ENCODE measurements around the gene DENND4B.

DNA sequence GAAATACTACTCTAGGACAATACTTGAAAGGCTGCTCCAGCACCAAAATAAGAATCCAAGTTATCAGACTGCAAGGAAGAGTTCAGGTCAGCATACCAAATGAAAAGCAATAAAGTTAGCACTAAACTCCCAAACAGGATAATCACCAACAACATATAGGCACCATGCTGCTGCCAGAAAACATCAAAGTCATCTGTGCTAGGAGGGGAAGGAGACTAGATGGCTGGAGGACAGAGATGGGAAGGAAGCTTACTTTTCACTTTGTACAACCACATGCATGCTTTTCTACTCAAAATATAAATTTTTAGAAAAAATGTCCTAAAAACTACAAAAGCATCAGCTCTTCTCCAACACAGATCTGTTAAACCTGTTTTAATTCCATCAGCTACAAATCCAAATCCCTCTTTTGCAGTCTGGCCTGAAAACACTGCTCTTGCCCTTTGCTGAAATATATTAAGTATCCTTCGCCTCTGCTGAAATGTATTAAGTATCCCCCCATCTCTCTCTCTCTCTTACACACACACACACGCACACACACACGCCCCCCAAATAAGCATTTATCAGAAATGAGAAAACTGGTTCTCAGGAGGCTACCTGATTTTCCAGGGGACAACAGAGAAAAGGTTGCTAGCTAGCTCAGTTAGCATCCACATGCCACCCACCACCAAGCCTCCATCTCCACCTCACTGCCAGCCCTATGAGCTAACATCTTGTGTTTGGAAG is 25.3 kb downstream of the DENND4B start:
- TF ChIP-seq, protein P1, sequence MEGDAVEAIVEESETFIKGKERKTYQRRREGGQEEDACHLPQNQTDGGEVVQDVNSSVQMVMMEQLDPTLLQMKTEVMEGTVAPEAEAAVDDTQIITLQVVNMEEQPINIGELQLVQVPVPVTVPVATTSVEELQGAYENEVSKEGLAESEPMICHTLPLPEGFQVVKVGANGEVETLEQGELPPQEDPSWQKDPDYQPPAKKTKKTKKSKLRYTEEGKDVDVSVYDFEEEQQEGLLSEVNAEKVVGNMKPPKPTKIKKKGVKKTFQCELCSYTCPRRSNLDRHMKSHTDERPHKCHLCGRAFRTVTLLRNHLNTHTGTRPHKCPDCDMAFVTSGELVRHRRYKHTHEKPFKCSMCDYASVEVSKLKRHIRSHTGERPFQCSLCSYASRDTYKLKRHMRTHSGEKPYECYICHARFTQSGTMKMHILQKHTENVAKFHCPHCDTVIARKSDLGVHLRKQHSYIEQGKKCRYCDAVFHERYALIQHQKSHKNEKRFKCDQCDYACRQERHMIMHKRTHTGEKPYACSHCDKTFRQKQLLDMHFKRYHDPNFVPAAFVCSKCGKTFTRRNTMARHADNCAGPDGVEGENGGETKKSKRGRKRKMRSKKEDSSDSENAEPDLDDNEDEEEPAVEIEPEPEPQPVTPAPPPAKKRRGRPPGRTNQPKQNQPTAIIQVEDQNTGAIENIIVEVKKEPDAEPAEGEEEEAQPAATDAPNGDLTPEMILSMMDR (conservative IDR thresholded peaks at IDR 0.05; ENCODE audit: low read depth, low read length): no peak
- TF ChIP-seq EZH2 (IDR thresholded peaks at IDR 0.05; ENCODE audit: borderline replicate concordance, low read depth, low read length, poor library complexity, severe bottlenecking): no peak

Measured in A673 (cell line).